ENCODE data around the gene MAGI3. TPM values are rescaled to one million over a fixed set of nuclear protein-coding genes. Genes with fewer than 3 reads are reported as not detected.
A peak's percentile ranks its signal among the peaks of the same experiment; 100 is the strongest.

MAGI3 gene
- total RNA-seq, 1 donor from 2014 or later, result 70.5 TPM

GRCh38 chr1:113608399-113608798 is 218.1 kb downstream of the MAGI3 start:
- Histone ChIP-seq H3K36me3 (no peaks in the 10 kb centered on the region), H3K4me1 (no peaks in the 10 kb centered on the region), H3K9me3 (no peaks in the 10 kb centered on the region), H3K27ac (no peak overlapping the region), H3K4me3 (no peak overlapping the region), H3K27me3 (no peaks in the 10 kb centered on the region)
- no peak for TF ChIP-seq CTCF (IDR thresholded peaks at IDR 0.05)
- DNase-seq (no peak), ATAC-seq (no peak)
- intact Hi-C loops (cut with DNase I), result no loop called here

GRCh38 chr1:113610372-113610771 is 220.1 kb downstream of the MAGI3 start:
- H3K36me3 ChIP-seq, result no peaks in the 10 kb centered on the region
- no peak for DNase-seq
- no peaks in the 10 kb centered on the region for H3K9me3 ChIP-seq
- intact Hi-C loops (cut with DNase I), result no loop called here
- no peaks in the 10 kb centered on the region for H3K4me1 ChIP-seq
- no peak overlapping the region for H3K4me3 ChIP-seq
- TF ChIP-seq CTCF (IDR thresholded peaks at IDR 0.05), result no peak
- H3K27ac ChIP-seq, result no peak overlapping the region
- H3K27me3 ChIP-seq, result no peaks in the 10 kb centered on the region
- no peak for ATAC-seq

- DNase-seq (no peak), ATAC-seq (no peak)
- Histone ChIP-seq H3K4me3 (no peak overlapping the region), H3K27ac (no peak overlapping the region), H3K4me1 (no peaks in the 10 kb centered on the region), H3K27me3 (no peaks in the 10 kb centered on the region), H3K9me3 (no peaks in the 10 kb centered on the region), H3K36me3 (peaks cover 5% of the 10 kb centered on the region)
- intact Hi-C loops (cut with DNase I), result no loop called here
- no peak for TF ChIP-seq CTCF (IDR thresholded peaks at IDR 0.05)
These were observed 225.1 kb downstream of the MAGI3 start for GRCh38 chr1:113615425-113615824.

GRCh38 chr1:113616156-113616555 is 225.8 kb downstream of the MAGI3 start:
- H3K27ac ChIP-seq, result no peak overlapping the region
- H3K9me3 ChIP-seq, result no peaks in the 10 kb centered on the region
- intact Hi-C loops (cut with DNase I), result no loop called here
- peaks cover 11% of the 10 kb centered on the region for H3K36me3 ChIP-seq
- ATAC-seq (no peak), DNase-seq (no peak)
- no peaks in the 10 kb centered on the region for H3K4me1 ChIP-seq
- H3K27me3 ChIP-seq, result no peaks in the 10 kb centered on the region
- TF ChIP-seq CTCF (IDR thresholded peaks at IDR 0.05), result no peak
- H3K4me3 ChIP-seq, result no peak overlapping the region

DNA sequence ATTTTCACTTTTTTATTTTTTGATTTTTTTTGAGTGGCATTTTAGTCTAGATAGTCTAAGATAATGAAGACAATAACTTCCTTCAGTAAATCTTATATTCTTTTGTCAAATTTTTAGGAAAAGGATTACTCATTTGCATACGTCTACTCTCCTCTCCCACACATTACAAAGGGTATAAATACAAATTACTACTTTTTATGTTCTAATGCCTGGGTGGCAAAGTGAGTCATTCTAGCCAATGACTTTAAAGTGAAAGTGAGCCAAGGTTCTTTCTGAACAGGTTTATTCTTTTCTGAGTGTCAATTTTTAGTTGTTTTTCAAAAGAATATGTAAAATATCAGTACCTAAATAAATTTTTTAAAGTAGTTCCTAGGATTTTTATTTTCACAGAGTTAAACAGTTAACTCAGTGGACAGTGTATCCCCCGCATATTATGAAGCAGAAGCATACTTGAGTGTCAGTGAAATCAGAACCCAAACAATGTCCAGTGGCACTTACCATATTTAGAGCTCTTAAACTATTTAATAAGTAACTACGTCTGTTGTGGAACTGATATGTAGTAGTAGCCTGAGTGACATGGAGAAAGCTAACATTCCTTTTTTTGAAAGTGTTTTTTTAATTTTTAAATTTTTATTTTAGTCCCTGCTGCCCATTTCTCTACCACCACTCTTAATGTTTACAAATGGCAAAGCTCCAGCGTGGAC is 227.3 kb downstream of the MAGI3 start:
- DNase-seq, result no peak

More for the DNA sequence above, 227.3 kb downstream of the MAGI3 start:
- Histone ChIP-seq H3K27me3 (no peaks in the 10 kb centered on the region), H3K27ac (no peak overlapping the region), H3K9me3 (no peaks in the 10 kb centered on the region), H3K4me3 (no peak overlapping the region), H3K4me1 (no peaks in the 10 kb centered on the region), H3K36me3 (peaks cover 22% of the 10 kb centered on the region)
- no peak for TF ChIP-seq CTCF (IDR thresholded peaks at IDR 0.05)
- intact Hi-C loops (cut with DNase I), result no loop called here
- peak; percentile 84 for ATAC-seq
